ENCODE measurements around the gene KCNQ1. TPM values are rescaled to one million over a fixed set of nuclear protein-coding genes. Genes with fewer than 3 reads are reported as not detected.

KCNQ1 gene
- total and polyA plus RNA-seq, 2 donors (not counting 3 experiments of a cell fraction or from before 2014, with no cell fraction given), result 0.07 to 0.09 TPM

DNA sequence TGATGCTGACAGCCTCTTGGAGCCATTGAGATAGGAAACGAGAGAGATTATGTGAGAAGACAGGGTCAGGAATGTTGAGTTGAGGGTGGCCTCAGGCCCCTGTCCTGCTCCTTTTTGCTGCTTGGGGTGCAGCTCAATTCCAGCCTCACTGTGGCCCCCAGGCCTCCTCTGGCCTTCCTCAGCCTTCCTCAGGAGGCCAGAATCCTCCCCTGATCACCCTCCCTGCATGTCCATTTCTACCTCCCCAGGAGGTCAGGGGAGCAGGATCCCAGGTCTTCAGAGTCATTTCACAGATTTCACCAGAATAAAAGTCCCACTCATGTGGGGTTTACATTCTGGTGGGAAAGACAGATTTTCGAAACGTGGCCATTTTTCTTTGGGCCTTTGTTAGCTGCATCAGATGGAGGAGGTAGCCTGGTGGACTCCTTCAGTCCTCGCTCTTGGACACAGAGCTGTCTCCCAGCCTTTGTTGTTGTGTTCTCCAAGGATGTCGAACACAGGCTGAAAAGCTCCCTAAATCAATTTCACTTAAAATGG is 257.2 kb downstream of the KCNQ1 start:
- intact Hi-C loops (cut with micrococcal nuclease) (no loop called here), dilution Hi-C loops (cut with MboI; ENCODE audit: extremely low pct_ligation_motif_present, low sequenced_read_pairs) (no loop called here)
- no peak overlapping the region for H3K4me3 ChIP-seq (replicated peaks in 1 of 3; ENCODE audit: insufficient read depth in 1 of 3, low read depth in 1 of 3, low read length in 3 of 3)
- H3K4me1 ChIP-seq (ENCODE audit: control insufficient read depth, extremely low read depth, insufficient read depth, low read length), result peaks cover 5% of the 10 kb centered on the region
- no peaks in the 10 kb centered on the region for H3K36me3 ChIP-seq (ENCODE audit: control insufficient read depth in 2 of 2, extremely low read depth in 1 of 2, insufficient read depth in 2 of 2, low read length in 2 of 2)
- no peak overlapping the region for H3K4me2 ChIP-seq (ENCODE audit: insufficient read depth, low read length)
- H3K27me3 ChIP-seq (ENCODE audit: control insufficient read depth in 2 of 2, insufficient read depth in 2 of 2, low read length in 2 of 2), result no peaks in the 10 kb centered on the region
- TF ChIP-seq MYC (IDR thresholded peaks at IDR 0.05; ENCODE audit: low read depth, low read length), result no peak
- TF ChIP-seq GATA2 (IDR thresholded peaks at IDR 0.05; ENCODE audit: insufficient read depth, insufficient read length, low read depth, low read length), result no peak
- TF ChIP-seq EZH2 (IDR thresholded peaks at IDR 0.05; ENCODE audit: borderline replicate concordance, low read depth, low read length, severe bottlenecking), result no peak
- TF ChIP-seq, protein P1, sequence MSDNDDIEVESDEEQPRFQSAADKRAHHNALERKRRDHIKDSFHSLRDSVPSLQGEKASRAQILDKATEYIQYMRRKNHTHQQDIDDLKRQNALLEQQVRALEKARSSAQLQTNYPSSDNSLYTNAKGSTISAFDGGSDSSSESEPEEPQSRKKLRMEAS (IDR thresholded peaks at IDR 0.05; ENCODE audit: insufficient read depth, insufficient read length), result no peak
- TF ChIP-seq POLR2AphosphoS5 (IDR thresholded peaks at IDR 0.05; ENCODE audit: insufficient read depth, low read depth, low read length), result no peak
- TF ChIP-seq JUN (IDR thresholded peaks at IDR 0.05; ENCODE audit: borderline replicate concordance, insufficient read depth, insufficient read length, low read depth), result no peak
- TF ChIP-seq, protein P2, sequence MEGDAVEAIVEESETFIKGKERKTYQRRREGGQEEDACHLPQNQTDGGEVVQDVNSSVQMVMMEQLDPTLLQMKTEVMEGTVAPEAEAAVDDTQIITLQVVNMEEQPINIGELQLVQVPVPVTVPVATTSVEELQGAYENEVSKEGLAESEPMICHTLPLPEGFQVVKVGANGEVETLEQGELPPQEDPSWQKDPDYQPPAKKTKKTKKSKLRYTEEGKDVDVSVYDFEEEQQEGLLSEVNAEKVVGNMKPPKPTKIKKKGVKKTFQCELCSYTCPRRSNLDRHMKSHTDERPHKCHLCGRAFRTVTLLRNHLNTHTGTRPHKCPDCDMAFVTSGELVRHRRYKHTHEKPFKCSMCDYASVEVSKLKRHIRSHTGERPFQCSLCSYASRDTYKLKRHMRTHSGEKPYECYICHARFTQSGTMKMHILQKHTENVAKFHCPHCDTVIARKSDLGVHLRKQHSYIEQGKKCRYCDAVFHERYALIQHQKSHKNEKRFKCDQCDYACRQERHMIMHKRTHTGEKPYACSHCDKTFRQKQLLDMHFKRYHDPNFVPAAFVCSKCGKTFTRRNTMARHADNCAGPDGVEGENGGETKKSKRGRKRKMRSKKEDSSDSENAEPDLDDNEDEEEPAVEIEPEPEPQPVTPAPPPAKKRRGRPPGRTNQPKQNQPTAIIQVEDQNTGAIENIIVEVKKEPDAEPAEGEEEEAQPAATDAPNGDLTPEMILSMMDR (IDR thresholded peaks at IDR 0.05; ENCODE audit: extremely low read depth in 1 of 2, insufficient read depth in 1 of 2, low read depth in 1 of 2, low read length in 2 of 2), result no peak
- no peak for TF ChIP-seq POLR2A (IDR thresholded peaks at IDR 0.05; ENCODE audit: low read depth, low read length)
- no peak for TF ChIP-seq FOS (IDR thresholded peaks at IDR 0.05; ENCODE audit: borderline replicate concordance, insufficient read depth, low read length)
- BruUV-seq (replicated peaks), result no TSS peak
- ChIA-PET CTCF (interaction anchor here (1.2 kb wide), 1 partner anchor 190 kb away, joined by 3 read pairs; no protein-coding TSS in a partner anchor), POLR2A (interaction anchor here (0.7 to 0.8 kb wide), 2 partner anchors 27 to 790 kb away, joined by 3 to 4 read pairs; no protein-coding TSS in a partner anchor)
- H3K79me2 ChIP-seq (ENCODE audit: control insufficient read depth, insufficient read depth, low read length), result peaks cover 22% of the 10 kb centered on the region
- no peak overlapping the region for H3K27ac ChIP-seq (ENCODE audit: insufficient read depth, low read depth, low read length)
- H4K20me1 ChIP-seq (replicated peaks; ENCODE audit: control insufficient read depth, extremely low read depth, insufficient read depth, low read length), result no peaks in the 10 kb centered on the region
- no peaks in the 10 kb centered on the region for H3K9me3 ChIP-seq (replicated peaks; ENCODE audit: control insufficient read depth, insufficient read depth, low read length)
- FAIRE-seq (no peak), DNase-seq (ENCODE audit: low read depth, low spot score) (no peak)
- H3K9me1 ChIP-seq (replicated peaks; ENCODE audit: control insufficient read depth, extremely low read depth, insufficient read depth, low read length), result no peaks in the 10 kb centered on the region
- no peak overlapping the region for H2AFZ ChIP-seq (ENCODE audit: low read depth, low read length)
- H3K9ac ChIP-seq (replicated peaks; ENCODE audit: extremely low read depth, insufficient read depth, low read length), result no peak overlapping the region
